HepG2 (cell line): ENCODE results near the gene WDCP. TPM values are rescaled to one million over a fixed set of nuclear protein-coding genes. Genes with fewer than 3 reads are reported as not detected.
A peak's percentile ranks its signal among the peaks of the same experiment; 100 is the strongest.

Experiments used
- FOXO1 ChIP-seq: sonication (generic); formaldehyde crosslinking; IDR thresholded peaks from 2 replicates; pipeline ENCODE4 v1.4.0; 2020; ENCODE audit warnings: missing genetic modification reagents
- HMGXB3 ChIP-seq: sonication (generic); formaldehyde crosslinking; IDR thresholded peaks from 2 replicates; pipeline ENCODE4 v1.4.0; 2020; ENCODE audit warnings: missing genetic modification reagents, borderline replicate concordance
- HNF1A ChIP-seq, 2 experiments: sonication (generic) in 1 of 2; formaldehyde crosslinking in 1 of 2; IDR thresholded peaks; 2 replicates each; pipeline versions ENCODE4 v1.4.0 to v1.6.1; 2016 to 2020; ENCODE audit warnings: borderline replicate concordance in 1 of 2, low read depth in 1 of 2, mild to moderate bottlenecking in 1 of 2, missing genetic modification reagents in 1 of 2
- MLX ChIP-seq: IDR thresholded peaks from 2 replicates; pipeline ENCODE4 v1.6.1; 2016
- MTF2 ChIP-seq: sonication (generic); formaldehyde crosslinking; IDR thresholded peaks from 2 replicates; pipeline ENCODE4 v1.5.0; 2020; ENCODE audit warnings: missing genetic modification reagents, borderline replicate concordance
- SRSF1 ChIP-seq: fragments of 200-400 bp; formaldehyde crosslinking; optimal IDR thresholded peaks from 2 replicates; pipeline ENCODE3; 2017; ENCODE audit warnings: mild to moderate bottlenecking, low read depth, low read length, moderate library complexity
- TFDP1 ChIP-seq: IDR thresholded peaks from 2 replicates; pipeline ENCODE4 v1.6.1; 2016; ENCODE audit warnings: missing compliant biosample characterization, missing genetic modification reagents, borderline replicate concordance
- ZC3H4 ChIP-seq: sonication (generic); formaldehyde crosslinking; IDR thresholded peaks from 2 replicates; pipeline ENCODE4 v1.4.0; 2020; ENCODE audit warnings: missing genetic modification reagents, borderline replicate concordance
- ZNF558 ChIP-seq: sonication (generic); formaldehyde crosslinking; IDR thresholded peaks from 2 replicates; pipeline ENCODE4 v1.9.0; 2022; ENCODE audit warnings: mild to moderate bottlenecking, missing genetic modification reagents, borderline replicate concordance
- ZNF577 ChIP-seq: sonication (generic); formaldehyde crosslinking; IDR thresholded peaks from 2 replicates; pipeline ENCODE4 v1.4.0; 2020; ENCODE audit warnings: mild to moderate bottlenecking, low read depth, missing genetic modification reagents, borderline replicate concordance
- ZNF580 ChIP-seq: IDR thresholded peaks from 2 replicates; pipeline ENCODE4 v1.6.1; 2016; ENCODE audit warnings: low read depth, borderline replicate concordance
- ZNF713 ChIP-seq: sonication (generic); formaldehyde crosslinking; IDR thresholded peaks from 2 replicates; pipeline ENCODE4 v1.4.0; 2020; ENCODE audit warnings: mild to moderate bottlenecking, missing genetic modification reagents
- ZNF737 ChIP-seq: sonication (generic); formaldehyde crosslinking; IDR thresholded peaks from 2 replicates; pipeline ENCODE4 v1.5.0; 2020; ENCODE audit warnings: missing genetic modification reagents, mild to moderate bottlenecking, borderline replicate concordance
- ZNF740 ChIP-seq: sonication (generic); formaldehyde crosslinking; IDR thresholded peaks from 2 replicates; pipeline ENCODE4 v1.4.0; 2020; ENCODE audit warnings: missing genetic modification reagents
- ZNF850 ChIP-seq: sonication (generic); formaldehyde crosslinking; conservative IDR thresholded peaks from 2 replicates; pipeline ENCODE4 v1.9.0; 2021; ENCODE audit warnings: mild to moderate bottlenecking, missing genetic modification reagents
- polyA plus RNA-seq, 8 experiments: library from polyadenylated mRNA; depleted of rRNA in 3 of 8; stranded (reverse) in 7 of 8; unstranded in 1 of 8; fragments of >200 nt; fragmentation: Illumina TruSeq in 4 of 8; extraction: Trizol in 4 of 8; gene quantifications; 2 replicates each; pipeline versions ENCODE4 v1.2.1 to v1.2.3, GENCODE V29; 2011 to 2016; ENCODE audit warnings: low read depth in 4 of 8, missing spikeins in 1 of 8, mixed read lengths in 1 of 8; ENCODE audit not compliant: insufficient read depth in 1 of 8
- total RNA-seq, 5 experiments: library from RNA; depleted of rRNA; stranded (reverse); fragments of >200 nt; fragmentation: Illumina TruSeq; extraction: Trizol; gene quantifications; 2 replicates each; pipeline ENCODE4 v1.2.3, GENCODE V29; 2016; ENCODE audit warnings: low read depth in 1 of 5

WDCP gene
- total and polyA plus RNA-seq, 2 of the 13 experiments (the other 11 are each of a cell fraction or from before 2014, with no cell fraction given), result 17.4 to 22.6 TPM

GRCh38 chr2:24083567-24084385 is 36.6 kb upstream of the WDCP start (continued):
- TF ChIP-seq HNF1A (IDR thresholded peaks at IDR 0.05; ENCODE audit: low read depth) (no peak; the same call in 1 of the 2 replicates), HNF1A (CRISPR knock-in tag; IDR thresholded peaks at IDR 0.05; ENCODE audit: borderline replicate concordance) (no peak; the same call in 1 of the 2 replicates), ZNF850 (CRISPR knock-in tag) (0 out of 2 replicates have a peak, but pooled peaks have one; percentile 77), ZNF713 (peak; percentile 71; the same call in 1 of the 2 replicates), ZNF737 (0 out of 2 replicates have a peak, but pooled peaks have one; percentile 13), FOXO1 (CRISPR knock-in tag) (peak; percentile 57), TFDP1 (CRISPR knock-in tag) (peak; percentile 60; the same call in 1 of the 2 replicates), ZC3H4 (CRISPR knock-in tag) (0 out of 2 replicates have a peak, but pooled peaks have one; percentile 18), ZNF580 (peak; percentile 32; the same call in 1 of the 2 replicates), ZNF740 (CRISPR knock-in tag) (peak; percentile 1; the same call in 1 of the 2 replicates), SRSF1 (peak; percentile 74), ZNF558 (CRISPR knock-in tag) (0 out of 2 replicates have a peak, but pooled peaks have one; percentile 84), MLX (CRISPR knock-in tag) (peak; percentile 56; the same call in 1 of the 2 replicates), ZNF577 (CRISPR knock-in tag) (0 out of 2 replicates have a peak, but pooled peaks have one; percentile 84), MTF2 (CRISPR knock-in tag) (peak; percentile 69; the same call in 1 of the 2 replicates), HMGXB3 (CRISPR knock-in tag) (no peak; the same call in 1 of the 2 replicates)
